CD4-positive, alpha-beta T cell treated with Interferon gamma for 1 hour (primary cell): ENCODE results near the gene ENAH.

ENCODE experiments used
- DNase-seq: peaks from one replicate; pipeline ENCODE4 v3.0.0-alpha.2; 2020

Gene ENAH

GRCh38 chr1:225601902-225602589 is 50.9 kb downstream of the ENAH start:
- no peak for DNase-seq

- DNase-seq: no peak
Measured at GRCh38 chr1:225598847-225599246, 54.1 kb downstream of the ENAH start.

GRCh38 chr1:225597926-225598575 is 54.9 kb downstream of the ENAH start:
- DNase-seq: no peak

GRCh38 chr1:225596736-225597135 is 56.2 kb downstream of the ENAH start:
- no peak for DNase-seq

- no peak for DNase-seq
Measured at GRCh38 chr1:225595974-225596551, 56.9 kb downstream of the ENAH start.

- DNase-seq: no peak
Measured at GRCh38 chr1:225595452-225595851, 57.5 kb downstream of the ENAH start.

- no peak for DNase-seq
Measured at GRCh38 chr1:225593414-225593813, 59.5 kb downstream of the ENAH start.

GRCh38 chr1:225592362-225593025 is 60.4 kb downstream of the ENAH start:
- no peak for DNase-seq

GRCh38 chr1:225587310-225587709 is 65.6 kb downstream of the ENAH start:
- DNase-seq: no peak

- no peak for DNase-seq
Measured at GRCh38 chr1:225581186-225581585, 71.7 kb downstream of the ENAH start.

- no peak for DNase-seq
Measured at GRCh38 chr1:225580238-225581099, 72.5 kb downstream of the ENAH start.

GRCh38 chr1:225578251-225578977 is 74.5 kb downstream of the ENAH start:
- DNase-seq: no peak

GRCh38 chr1:225577241-225577640 is 75.7 kb downstream of the ENAH start:
- DNase-seq: no peak

- DNase-seq: no peak
Measured at GRCh38 chr1:225573216-225573615, 79.7 kb downstream of the ENAH start.

- no peak for DNase-seq
Measured at GRCh38 chr1:225572422-225572821, 80.5 kb downstream of the ENAH start.

GRCh38 chr1:225567789-225568188 is 85.1 kb downstream of the ENAH start:
- DNase-seq: no peak

- no peak for DNase-seq
Measured at GRCh38 chr1:225565847-225566246, 87.1 kb downstream of the ENAH start.

GRCh38 chr1:225561675-225562074 is 91.2 kb downstream of the ENAH start:
- no peak for DNase-seq

GRCh38 chr1:225559902-225560301 is 93.0 kb downstream of the ENAH start:
- DNase-seq: no peak

GRCh38 chr1:225559326-225559725 is 93.6 kb downstream of the ENAH start:
- no peak for DNase-seq

GRCh38 chr1:225556694-225557093 is 96.2 kb downstream of the ENAH start:
- DNase-seq: no peak

- no peak for DNase-seq
Measured at GRCh38 chr1:225555821-225556220, 97.1 kb downstream of the ENAH start.
